GM19372 (cell line): Measurements from ENCODE around the gene PRKCH.

ENCODE experiments used
- ATAC-seq: cut with Tn5 transposase; IDR thresholded peaks from one replicate; pipeline ENCODE4 v1.9.1; 2021; ENCODE audit warnings: mild to moderate bottlenecking, low read depth, moderate library complexity; ENCODE audit not compliant: unreplicated experiment

PRKCH gene

DNA sequence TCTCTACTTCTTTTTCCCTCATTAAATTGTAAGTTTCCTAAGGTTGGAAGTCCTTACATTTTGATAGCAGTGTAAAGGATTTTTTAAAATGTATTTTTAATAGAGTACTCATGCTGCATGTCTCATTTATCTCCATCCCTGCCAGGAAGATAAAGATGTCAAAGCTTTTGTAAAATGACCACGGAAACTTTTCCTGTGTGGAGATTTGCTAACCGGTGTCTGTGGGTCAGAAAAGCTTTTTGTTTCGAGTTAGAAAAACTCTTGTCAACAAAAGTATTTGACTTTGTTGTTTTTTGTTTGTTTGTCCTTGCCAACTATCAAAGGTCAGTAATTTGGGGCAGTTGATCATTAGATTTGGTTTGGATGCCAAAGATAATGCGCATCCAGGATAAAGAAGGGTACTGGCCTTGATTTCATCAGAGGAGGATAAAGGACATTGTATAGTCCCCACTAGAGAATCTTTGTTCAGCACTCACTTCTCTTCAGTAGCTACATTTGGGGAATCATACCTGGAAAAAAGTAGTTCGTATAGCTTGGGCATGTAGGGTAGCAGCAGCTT lies 217.2 kb downstream of the PRKCH start:
- ATAC-seq: no peak

GRCh38 chr14:61539631-61540030 lies 218.3 kb downstream of the PRKCH start:
- ATAC-seq: no peak

GRCh38 chr14:61540931-61541330 lies 219.6 kb downstream of the PRKCH start:
- ATAC-seq: no peak

DNA sequence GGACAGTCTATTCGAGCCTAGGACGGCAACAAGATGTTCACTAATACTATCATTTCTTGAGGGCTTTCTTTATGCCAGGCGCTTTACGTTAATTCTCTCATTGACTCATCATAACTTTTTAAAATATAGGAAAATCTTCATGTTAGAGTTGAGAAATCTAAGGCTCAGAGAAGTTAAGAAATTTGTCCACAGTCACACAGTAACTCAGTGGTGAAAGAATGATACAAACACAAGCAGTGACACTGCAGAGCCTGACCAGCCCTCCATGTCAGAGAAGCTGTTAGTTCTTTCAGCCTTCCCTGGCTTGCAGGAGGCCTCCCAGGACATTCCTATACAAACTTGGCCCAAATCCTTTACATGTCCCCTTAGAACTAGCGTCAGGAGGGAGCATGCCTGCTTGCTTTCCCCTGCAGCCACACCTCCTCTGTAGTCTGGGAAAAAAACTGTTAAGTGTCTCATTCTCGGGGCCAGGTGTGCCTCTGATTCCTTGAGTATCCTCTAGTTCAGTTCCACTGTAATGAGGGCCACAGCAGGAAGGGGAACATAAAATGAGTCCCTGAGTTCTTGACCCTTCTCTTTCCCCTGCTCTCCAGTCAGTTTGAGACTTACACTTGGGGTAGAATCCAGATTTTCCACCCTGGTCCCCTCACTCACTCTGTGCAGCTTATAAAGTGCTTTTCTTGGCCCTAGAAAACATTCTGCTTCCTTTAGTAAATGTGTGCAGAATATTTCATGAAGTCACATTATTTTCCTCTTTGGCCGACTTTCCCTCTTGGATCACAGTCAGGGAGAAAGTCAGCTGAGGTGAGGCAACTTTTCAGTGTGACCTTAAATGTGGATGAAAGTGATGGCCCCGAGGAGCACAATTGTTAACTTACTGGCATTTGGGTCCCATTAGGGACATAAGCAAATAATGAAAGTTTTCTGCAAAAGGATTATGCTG lies 221.7 kb downstream of the PRKCH start:
- ATAC-seq: no peak

DNA sequence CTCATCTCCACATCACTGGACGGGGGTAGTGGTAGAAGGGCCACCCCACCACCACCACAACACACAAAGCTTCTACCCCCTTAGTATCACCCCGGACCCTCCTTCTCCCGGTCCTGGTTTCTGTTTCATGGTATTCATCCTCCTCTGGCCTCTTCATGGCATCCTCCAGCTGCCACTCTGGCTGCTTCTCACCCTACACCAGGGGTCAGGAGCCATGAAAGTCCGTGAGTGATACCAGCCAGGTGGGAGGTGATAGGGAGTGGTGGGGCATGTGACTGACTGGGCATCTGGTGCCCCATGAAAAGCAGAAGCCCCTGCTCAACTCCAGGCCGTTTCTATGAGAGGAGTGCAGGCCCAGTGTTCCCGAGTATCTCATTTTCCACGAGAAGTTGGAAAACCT lies 222.6 kb downstream of the PRKCH start:
- ATAC-seq: no peak

DNA sequence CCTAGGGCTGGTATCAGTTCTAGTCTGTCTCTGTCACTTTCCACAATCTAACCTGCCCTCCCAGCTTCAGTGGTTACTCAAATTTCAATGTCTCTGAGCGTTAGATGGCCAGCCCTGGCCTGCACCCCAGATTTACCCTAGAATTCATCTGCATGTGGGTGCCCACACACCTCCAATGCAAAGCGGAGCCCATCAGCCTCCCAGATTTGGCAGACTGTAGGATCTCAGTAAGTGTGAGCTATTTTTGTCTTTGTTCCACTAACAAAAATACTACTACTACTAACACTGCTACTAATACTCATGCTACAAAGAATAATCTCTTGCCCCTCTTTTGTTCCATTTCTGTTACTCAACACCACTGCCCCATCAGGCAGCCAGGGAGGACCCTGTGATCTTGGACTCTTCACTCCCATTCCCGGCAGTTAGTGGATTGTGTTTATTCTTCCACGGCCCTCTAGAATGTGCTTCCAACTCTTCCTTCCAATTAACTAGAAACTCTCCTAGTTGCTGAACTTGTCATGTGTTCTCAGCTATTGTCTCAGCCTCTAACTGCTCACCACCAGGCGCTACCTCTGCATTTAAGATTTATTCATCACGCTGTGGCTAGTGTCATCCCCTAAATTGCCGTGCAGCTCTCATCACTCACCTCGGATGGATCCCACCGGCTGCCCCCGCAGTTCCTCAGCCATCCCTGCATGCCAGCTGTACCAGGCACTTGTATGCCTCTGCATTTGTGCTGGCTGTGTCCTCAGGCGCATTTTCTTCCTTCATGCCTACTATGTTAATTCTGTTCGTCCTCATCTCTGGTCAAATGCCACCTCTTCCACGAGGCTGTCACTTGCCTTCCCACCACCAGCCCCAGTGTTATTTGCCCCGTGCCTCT lies 223.3 kb downstream of the PRKCH start:
- no peak for ATAC-seq

GRCh38 chr14:61545726-61546455 lies 224.5 kb downstream of the PRKCH start:
- no peak for ATAC-seq

- ATAC-seq: no peak
Observed at GRCh38 chr14:61547186-61548069, 226.0 kb downstream of the PRKCH start.

DNA sequence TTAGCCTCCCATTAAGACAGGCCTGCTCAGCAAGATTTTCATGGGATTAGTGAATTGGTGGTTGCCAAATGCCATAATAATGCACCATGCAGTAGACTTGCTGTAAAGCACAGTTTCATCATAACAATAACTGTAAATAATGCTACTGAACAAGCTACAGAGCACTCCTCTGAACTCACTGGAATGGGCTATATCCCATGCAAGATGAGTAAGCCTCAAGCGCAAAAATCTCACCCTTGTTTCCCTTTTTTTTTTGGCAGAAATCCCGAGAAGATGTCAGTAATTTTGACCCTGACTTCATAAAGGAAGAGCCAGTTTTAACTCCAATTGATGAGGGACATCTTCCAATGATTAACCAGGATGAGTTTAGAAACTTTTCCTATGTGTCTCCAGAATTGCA lies 228.0 kb downstream of the PRKCH start:
- no peak for ATAC-seq

- ATAC-seq: no peak
Observed at GRCh38 chr14:61551384-61551783, 230.0 kb downstream of the PRKCH start.

GRCh38 chr14:61552241-61552640 lies 230.9 kb downstream of the PRKCH start:
- no peak for ATAC-seq

- ATAC-seq: no peak
Observed at GRCh38 chr14:61553730-61554641, 232.6 kb downstream of the PRKCH start.

DNA sequence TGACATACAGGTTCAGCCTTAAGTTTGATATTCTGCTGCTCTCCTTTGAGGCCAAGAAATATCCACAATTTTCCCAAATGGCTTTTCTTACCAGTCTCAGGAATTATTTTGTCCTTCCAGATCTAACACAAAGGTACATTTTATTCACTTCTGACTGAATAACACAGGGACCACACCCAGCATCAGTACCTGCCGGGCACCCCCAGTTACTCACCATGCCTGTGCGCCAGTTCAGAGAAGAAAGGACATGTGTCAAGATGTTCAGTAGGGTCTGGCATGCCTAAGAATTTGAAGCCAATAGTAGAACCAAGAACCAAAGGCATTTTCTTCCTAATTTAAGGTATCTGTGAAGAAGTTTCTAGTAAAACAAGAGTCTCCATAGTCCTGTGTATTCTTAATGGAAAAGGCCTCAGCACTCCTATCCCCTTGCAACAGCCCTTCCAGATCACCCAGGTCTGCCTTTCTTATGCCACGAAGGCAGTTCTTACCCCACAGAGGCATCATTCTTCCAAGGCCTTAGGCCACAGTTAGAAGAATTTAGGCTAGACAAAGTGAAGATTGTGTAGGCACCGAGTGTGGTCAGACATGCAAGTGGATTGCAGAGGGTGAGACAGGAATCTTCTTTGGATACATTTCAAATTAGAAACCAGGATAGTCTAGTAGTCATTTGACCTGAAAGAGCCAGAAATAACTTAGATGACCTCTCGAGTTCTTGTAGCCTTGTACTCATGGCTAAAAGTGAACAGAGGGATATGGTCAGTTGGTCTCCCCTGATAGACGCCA lies 233.9 kb downstream of the PRKCH start:
- no peak for ATAC-seq

DNA sequence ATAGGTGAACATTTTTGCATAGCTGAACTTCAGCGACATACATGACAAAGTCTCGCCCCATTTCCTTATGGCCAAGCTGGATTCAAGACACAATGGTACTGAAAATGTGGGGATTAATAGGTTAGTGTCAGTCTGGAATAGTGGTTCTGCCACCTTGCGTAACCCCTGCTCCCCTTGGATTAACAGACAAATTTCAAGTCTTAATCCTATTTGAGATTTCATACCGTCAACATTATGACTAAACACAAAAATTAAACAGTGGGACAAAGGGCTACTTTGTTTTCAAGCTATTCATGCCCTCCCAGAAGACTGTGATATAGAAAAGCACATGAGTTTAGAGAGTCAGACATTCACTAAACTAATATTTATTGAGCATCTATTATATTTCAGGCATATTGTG lies 235.1 kb downstream of the PRKCH start:
- no peak for ATAC-seq

- ATAC-seq: no peak
Observed at GRCh38 chr14:61557262-61557661, 235.9 kb downstream of the PRKCH start.

GRCh38 chr14:61557854-61558253 lies 236.5 kb downstream of the PRKCH start:
- no peak for ATAC-seq

DNA sequence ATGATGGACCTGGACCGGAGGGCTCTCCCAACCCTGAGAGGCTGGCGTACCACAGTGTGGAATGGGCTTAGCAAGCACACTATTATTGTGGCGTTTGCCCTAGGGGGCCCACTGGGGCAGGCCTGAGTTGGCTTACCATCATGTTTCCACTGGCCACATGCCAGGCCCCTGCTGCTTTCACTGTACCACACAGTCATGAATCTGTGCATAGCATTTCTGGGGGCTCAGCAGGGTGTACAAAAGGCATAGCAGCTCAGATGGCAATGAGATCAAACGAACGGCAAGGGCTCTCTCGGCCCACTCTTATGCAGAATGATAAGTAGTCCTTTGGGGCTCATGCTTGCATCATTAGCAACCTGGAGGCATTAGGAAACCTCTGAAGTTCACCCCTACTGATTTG lies 236.9 kb downstream of the PRKCH start:
- ATAC-seq: no peak
